Stimulated activated effector memory CD8-positive, alpha-beta T cell treated with anti-CD3 and anti-CD28 coated beads, Interleukin-12 subunit alpha, Interleukin-12 subunit beta, amount 100 ng/mL, for 72 hours (primary cell): ENCODE measurements around the gene CBR3.

Experiments used
- ATAC-seq: fragments of 150-1000 bp; cut with Tn5 transposase; 2 replicates; pipeline ENCODE4 v1.10.0; 2021
- DNase-seq, 2 donors: peaks; one replicate each; pipeline ENCODE4 v3.0.0; 2021 to 2022; ENCODE audit warnings: low spot score in 2 of 2
- H3K27ac Mint-ChIP-seq: one replicate; pipeline ENCODE4 v1.8.0; 2022; ENCODE audit warnings: mild to moderate bottlenecking, mixed read lengths
- H3K36me3 Mint-ChIP-seq: one replicate; pipeline ENCODE4 v1.8.0; 2022; ENCODE audit warnings: mild to moderate bottlenecking, mixed read lengths
- H3K4me1 Mint-ChIP-seq: one replicate; pipeline ENCODE4 v1.8.0; 2022; ENCODE audit warnings: mixed read lengths
- H3K4me3 Mint-ChIP-seq: one replicate; pipeline ENCODE4 v1.8.0; 2022; ENCODE audit warnings: mild to moderate bottlenecking, mixed read lengths
- H3K9me3 Mint-ChIP-seq: one replicate; pipeline ENCODE4 v1.8.0; 2022; ENCODE audit warnings: mixed read lengths

Gene CBR3

GRCh38 chr21:36159356-36159921 lies 24.6 kb downstream of the CBR3 start:
- no peak for DNase-seq
- peaks cover 5% of the 10 kb centered on the region for H3K36me3 Mint-ChIP-seq
- ATAC-seq = no peak
- no peak overlapping the region for H3K27ac Mint-ChIP-seq
- H3K4me1 Mint-ChIP-seq = peaks cover 33% of the 10 kb centered on the region
- H3K9me3 Mint-ChIP-seq = no peaks in the 10 kb centered on the region
- H3K4me3 Mint-ChIP-seq = no peak overlapping the region

- Mint-ChIP-seq H3K4me3 (no peak overlapping the region), H3K4me1 (peaks cover 33% of the 10 kb centered on the region), H3K27ac (no peak overlapping the region), H3K9me3 (no peaks in the 10 kb centered on the region), H3K36me3 (peaks cover 5% of the 10 kb centered on the region)
- DNase-seq (no peak), ATAC-seq (no peak)
These were observed 25.9 kb downstream of the CBR3 start for GRCh38 chr21:36160850-36161178.

GRCh38 chr21:36162631-36163030 lies 27.8 kb downstream of the CBR3 start:
- DNase-seq (no peak), ATAC-seq (no peak)
- H3K9me3 Mint-ChIP-seq = no peaks in the 10 kb centered on the region
- peaks cover 33% of the 10 kb centered on the region for H3K4me1 Mint-ChIP-seq
- H3K36me3 Mint-ChIP-seq = peaks cover 14% of the 10 kb centered on the region
- H3K27ac Mint-ChIP-seq = peak overlapping the region; percentile 34
- no peak overlapping the region for H3K4me3 Mint-ChIP-seq

- no peak overlapping the region for H3K27ac Mint-ChIP-seq
- H3K36me3 Mint-ChIP-seq = peaks cover 21% of the 10 kb centered on the region
- H3K4me1 Mint-ChIP-seq = peaks cover 26% of the 10 kb centered on the region
- ATAC-seq (no peak), DNase-seq (no peak)
- no peak overlapping the region for H3K4me3 Mint-ChIP-seq
- no peaks in the 10 kb centered on the region for H3K9me3 Mint-ChIP-seq
These were observed 29.2 kb downstream of the CBR3 start for GRCh38 chr21:36163750-36164741.

- no peak for DNase-seq
- peaks cover 26% of the 10 kb centered on the region for H3K4me1 Mint-ChIP-seq
- ATAC-seq = no peak
- H3K27ac Mint-ChIP-seq = no peak overlapping the region
- no peak overlapping the region for H3K4me3 Mint-ChIP-seq
- H3K36me3 Mint-ChIP-seq = peaks cover 26% of the 10 kb centered on the region
- H3K9me3 Mint-ChIP-seq = no peaks in the 10 kb centered on the region
These were observed 30.5 kb downstream of the CBR3 start for GRCh38 chr21:36165356-36165755.

- ATAC-seq (no peak), DNase-seq (no peak)
- Mint-ChIP-seq H3K4me3 (no peak overlapping the region), H3K27ac (no peak overlapping the region), H3K36me3 (peaks cover 26% of the 10 kb centered on the region), H3K4me1 (peaks cover 23% of the 10 kb centered on the region), H3K9me3 (no peaks in the 10 kb centered on the region)
These were observed 31.8 kb downstream of the CBR3 start for GRCh38 chr21:36166705-36167104.

GRCh38 chr21:36167541-36167940 lies 32.7 kb downstream of the CBR3 start:
- ATAC-seq = no peak
- Mint-ChIP-seq H3K9me3 (no peaks in the 10 kb centered on the region), H3K4me3 (no peak overlapping the region), H3K36me3 (peaks cover 26% of the 10 kb centered on the region), H3K27ac (no peak overlapping the region), H3K4me1 (peaks cover 24% of the 10 kb centered on the region)
- DNase-seq = no peak

GRCh38 chr21:36169470-36170128 lies 34.7 kb downstream of the CBR3 start:
- H3K27ac Mint-ChIP-seq = no peak overlapping the region
- H3K4me1 Mint-ChIP-seq = peaks cover 18% of the 10 kb centered on the region
- no peak for ATAC-seq
- DNase-seq = no peak
- peaks cover 26% of the 10 kb centered on the region for H3K36me3 Mint-ChIP-seq
- H3K4me3 Mint-ChIP-seq = no peak overlapping the region
- no peaks in the 10 kb centered on the region for H3K9me3 Mint-ChIP-seq

GRCh38 chr21:36170823-36171222 lies 35.9 kb downstream of the CBR3 start:
- H3K4me3 Mint-ChIP-seq = no peak overlapping the region
- H3K4me1 Mint-ChIP-seq = peaks cover 18% of the 10 kb centered on the region
- no peak overlapping the region for H3K27ac Mint-ChIP-seq
- H3K36me3 Mint-ChIP-seq = peaks cover 26% of the 10 kb centered on the region
- H3K9me3 Mint-ChIP-seq = no peaks in the 10 kb centered on the region
- ATAC-seq (no peak), DNase-seq (no peak)

- Mint-ChIP-seq H3K4me3 (no peak overlapping the region), H3K4me1 (peaks cover 18% of the 10 kb centered on the region), H3K9me3 (no peaks in the 10 kb centered on the region), H3K27ac (peak overlapping the region; percentile 79), H3K36me3 (peaks cover 22% of the 10 kb centered on the region)
- ATAC-seq = no peak
- no peak for DNase-seq
These were observed 36.5 kb downstream of the CBR3 start for GRCh38 chr21:36171336-36171735.

GRCh38 chr21:36171741-36172331 lies 37.0 kb downstream of the CBR3 start:
- Mint-ChIP-seq H3K4me1 (peaks cover 18% of the 10 kb centered on the region), H3K4me3 (no peak overlapping the region), H3K27ac (peak overlapping the region; percentile 79), H3K9me3 (no peaks in the 10 kb centered on the region), H3K36me3 (peaks cover 17% of the 10 kb centered on the region)
- no peak for DNase-seq
- ATAC-seq = no peak

GRCh38 chr21:36174780-36175179 lies 39.9 kb downstream of the CBR3 start:
- peaks cover 16% of the 10 kb centered on the region for H3K4me1 Mint-ChIP-seq
- peak overlapping the region; percentile 64 for H3K27ac Mint-ChIP-seq
- peaks cover 5% of the 10 kb centered on the region for H3K36me3 Mint-ChIP-seq
- no peaks in the 10 kb centered on the region for H3K9me3 Mint-ChIP-seq
- no peak overlapping the region for H3K4me3 Mint-ChIP-seq
- DNase-seq = no peak
- no peak for ATAC-seq

- ATAC-seq (no peak), DNase-seq (no peak)
- no peaks in the 10 kb centered on the region for H3K9me3 Mint-ChIP-seq
- H3K27ac Mint-ChIP-seq = peak overlapping the region; percentile 64
- H3K36me3 Mint-ChIP-seq = no peaks in the 10 kb centered on the region
- H3K4me3 Mint-ChIP-seq = no peak overlapping the region
- peaks cover 13% of the 10 kb centered on the region for H3K4me1 Mint-ChIP-seq
These were observed 41.1 kb downstream of the CBR3 start for GRCh38 chr21:36175771-36176565.

- Mint-ChIP-seq H3K4me1 (peaks cover 6% of the 10 kb centered on the region), H3K4me3 (no peak overlapping the region), H3K9me3 (no peaks in the 10 kb centered on the region), H3K36me3 (no peaks in the 10 kb centered on the region), H3K27ac (no peak overlapping the region)
- no peak for DNase-seq
- ATAC-seq = no peak
These were observed 43.5 kb downstream of the CBR3 start for GRCh38 chr21:36178349-36178748.

GRCh38 chr21:36179145-36179544 lies 44.3 kb downstream of the CBR3 start:
- Mint-ChIP-seq H3K36me3 (no peaks in the 10 kb centered on the region), H3K9me3 (no peaks in the 10 kb centered on the region), H3K27ac (no peak overlapping the region), H3K4me3 (no peak overlapping the region), H3K4me1 (peaks cover under 1% of the 10 kb centered on the region)
- DNase-seq (no peak), ATAC-seq (no peak)
